Measurements from ENCODE around the gene ACVR2A.

ACVR2A gene

DNA sequence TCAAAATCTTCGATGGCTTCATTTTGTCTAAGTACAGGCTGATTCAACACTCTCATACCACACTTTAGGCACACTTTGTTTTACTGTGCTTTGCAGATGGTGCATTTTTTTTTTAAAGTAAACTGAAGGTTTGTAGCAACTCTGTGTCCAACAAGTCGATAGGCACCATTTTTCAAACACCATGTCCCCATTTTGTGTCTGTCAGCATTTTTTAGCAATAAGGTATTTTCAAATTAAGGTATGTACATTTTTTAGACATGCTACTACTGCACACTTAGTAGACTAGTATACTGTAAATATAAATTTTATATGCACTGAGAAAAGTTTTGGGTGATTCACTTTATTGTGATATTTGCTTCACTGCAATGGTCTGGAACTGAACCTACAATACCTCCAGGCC lies 131.3 kb downstream of the ACVR2A start:
- H3K27ac Mint-ChIP-seq, result no peak overlapping the region
- no peak for DNase-seq
- no peaks in the 10 kb centered on the region for H3K9me3 Mint-ChIP-seq
- no peak overlapping the region for H3K4me3 Mint-ChIP-seq
- no peak for ATAC-seq (replicated peaks)
- H3K36me3 Mint-ChIP-seq (ENCODE audit: insufficient read depth), result peaks cover 9% of the 10 kb centered on the region
- H3K4me1 Mint-ChIP-seq (ENCODE audit: low read depth in 2 of 2), result peaks cover 10 to 23% of the 10 kb centered on the region in 2 donors
- H3K27me3 Mint-ChIP-seq, result no peaks in the 10 kb centered on the region

GRCh38 chr2:147977679-147978078 lies 132.8 kb downstream of the ACVR2A start:
- no peak for ATAC-seq (replicated peaks)
- peaks cover 11 to 31% of the 10 kb centered on the region in 2 donors for H3K4me1 Mint-ChIP-seq (ENCODE audit: low read depth in 2 of 2)
- DNase-seq, result no peak
- no peak overlapping the region for H3K4me3 Mint-ChIP-seq
- H3K27ac Mint-ChIP-seq, result no peak overlapping the region
- H3K36me3 Mint-ChIP-seq (ENCODE audit: insufficient read depth), result peaks cover 4% of the 10 kb centered on the region
- H3K27me3 Mint-ChIP-seq, result no peaks in the 10 kb centered on the region
- H3K9me3 Mint-ChIP-seq, result no peaks in the 10 kb centered on the region

Measured in effector memory CD8-positive, alpha-beta T cell (primary cell).